HPDE6-E6E7 (cell line): ENCODE data around the gene SRSF4.
"Not testable (repeated sequence)": the region's sequence is repeated elsewhere in the genome, so short reads cannot be mapped to it uniquely, and the experiment has no call there.

Experiments
- DNase-seq: peaks from one replicate; pipeline ENCODE4 v3.0.0; 2011; ENCODE audit warnings: missing footprints; ENCODE audit errors: extremely low spot score

The SRSF4 gene

GRCh38 chr1:29124366-29125236 is 57.1 kb downstream of the SRSF4 start:
- no peak for DNase-seq

GRCh38 chr1:29123887-29124365 is 57.8 kb downstream of the SRSF4 start, which contains the start of gene TMEM200B:
TMEM200B (minus strand) TSS chr1:29123903; CDS start chr1:29121828, 2,075 bp downstream.
- no peak for DNase-seq

GRCh38 chr1:29123053-29123886 is 58.4 kb downstream of the SRSF4 start:
- DNase-seq: no peak

- no peak for DNase-seq
Observed at GRCh38 chr1:29122682-29123052, 59.0 kb downstream of the SRSF4 start.

GRCh38 chr1:29121936-29122681 is 59.6 kb downstream of the SRSF4 start:
- DNase-seq: no peak

GRCh38 chr1:29121516-29121935 is 60.2 kb downstream of the SRSF4 start:
- DNase-seq: no peak

- DNase-seq: no peak
Observed at GRCh38 chr1:29120947-29121485, 60.7 kb downstream of the SRSF4 start.

GRCh38 chr1:29120367-29120766 is 61.3 kb downstream of the SRSF4 start:
- DNase-seq: no peak

GRCh38 chr1:29119121-29119929 is 62.4 kb downstream of the SRSF4 start:
- DNase-seq: no peak

- DNase-seq: no peak
Observed at GRCh38 chr1:29117381-29117780, 64.3 kb downstream of the SRSF4 start.

GRCh38 chr1:29114654-29115053 is 67.0 kb downstream of the SRSF4 start:
- DNase-seq: no peak

GRCh38 chr1:29113413-29114117 is 68.1 kb downstream of the SRSF4 start:
- no peak for DNase-seq

GRCh38 chr1:29112705-29113412 is 68.8 kb downstream of the SRSF4 start:
- no peak for DNase-seq

- DNase-seq: not testable (repeated sequence)
Observed at GRCh38 chr1:29108041-29108440, 73.7 kb downstream of the SRSF4 start.

GRCh38 chr1:29105822-29106221 is 75.9 kb downstream of the SRSF4 start:
- DNase-seq: no peak

- DNase-seq: no peak
Observed at GRCh38 chr1:29100487-29100886, 81.2 kb downstream of the SRSF4 start.

GRCh38 chr1:29099286-29099685 is 82.4 kb downstream of the SRSF4 start:
- DNase-seq: no peak
